GM12878 (cell line): Measurements from ENCODE around the gene SLC6A11. TPM values are rescaled to one million over a fixed set of nuclear protein-coding genes. Genes with fewer than 3 reads are reported as not detected.

Source experiments
- ATAC-seq: fragments of 200-7000 bp; cut with Tn5 transposase; 3 replicates; pipeline ENCODE4 v1.9.1; 2020; ENCODE audit warnings: mild to moderate bottlenecking, moderate library complexity
- BruUV-seq: library from RNA; stranded (reverse); fragments of 400-500 nt; replicated peaks from 2 replicates; lab custom pipeline; 2021; lab: Mats Ljungman, UMichigan
- CTCF ChIA-PET: fragments of 300-600 bp; sonication (Branson Sonifier 250); formaldehyde crosslinking; extraction: SDS; loops from one replicate; lab custom pipeline; 2021; ENCODE audit warnings: inconsistent platforms; lab: Yijun Ruan, JAX
- POLR2A ChIA-PET: fragments of 350-600 bp; formaldehyde crosslinking; extraction: SDS; loops from one replicate; lab custom pipeline; 2021; ENCODE audit warnings: inconsistent platforms; lab: Charles Lee
- RAD21 ChIA-PET: fragments of 300-600 bp; sonication (Branson Sonifier 250); formaldehyde crosslinking; loops from one replicate; lab custom pipeline; 2023; ENCODE audit warnings: antibody characterized with exemption; ENCODE audit not compliant: unreplicated experiment; lab: Charles Lee
- SMC1A ChIA-PET: fragments of 300-600 bp; sonication (Branson Sonifier 250); formaldehyde crosslinking; loops from one replicate; lab custom pipeline; 2023; ENCODE audit not compliant: unreplicated experiment, uncharacterized antibody; lab: Charles Lee
- DNase-seq: peaks from one replicate; pipeline ENCODE4 v3.0.0-alpha.2; 2011; ENCODE audit warnings: low read depth, low spot score
- FAIRE-seq: peaks from 3 replicates; lab custom pipeline; 2011; peaks lifted over from hg19 to GRCh38; lab: Jason Lieb, UNC
- H2AFZ ChIP-seq: 2 replicates; pipeline ENCODE4 v1.6.0; 2011; ENCODE audit warnings: low read depth, low read length, control low read depth; ENCODE audit not compliant: control insufficient read depth
- H3K27ac ChIP-seq: 2 replicates; pipeline ENCODE4 v1.5.1; 2011; ENCODE audit warnings: control low read depth; ENCODE audit not compliant: control insufficient read depth, insufficient read depth
- H3K27me3 ChIP-seq, 2 experiments: replicated peaks in 1 of 2; 2 replicates each; pipeline versions ENCODE4 v1.6.0 to v1.6.1; 2011; ENCODE audit warnings: low read length in 1 of 2; ENCODE audit not compliant: control insufficient read depth in 2 of 2, insufficient read depth in 2 of 2
- H3K36me3 ChIP-seq, 2 experiments: 2 replicates each; pipeline ENCODE4 v1.5.1; 2011; ENCODE audit warnings: low read length in 1 of 2; ENCODE audit not compliant: control insufficient read depth in 2 of 2, insufficient read depth in 2 of 2
- H3K4me1 ChIP-seq: 2 replicates; pipeline ENCODE4 v1.6.1; 2011; ENCODE audit warnings: mild to moderate bottlenecking, low read length, moderate library complexity, mixed read lengths; ENCODE audit not compliant: control insufficient read depth, insufficient read depth
- H3K4me2 ChIP-seq: 2 replicates; pipeline ENCODE4 v1.6.0; 2011; ENCODE audit warnings: control low read depth; ENCODE audit not compliant: control insufficient read depth, insufficient read depth
- H3K4me3 ChIP-seq: fragments of 200-600 bp; sonication (generic); 2 replicates; pipeline ENCODE4 v1.5.1; 2016
- H3K79me2 ChIP-seq: 2 replicates; pipeline ENCODE4 v1.6.0; 2011; ENCODE audit warnings: low read length; ENCODE audit not compliant: control insufficient read depth, insufficient read depth
- H3K9ac ChIP-seq: 2 replicates; pipeline ENCODE4 v1.8.0; 2011; ENCODE audit warnings: low read length, control low read depth, mixed read lengths; ENCODE audit not compliant: control insufficient read depth, insufficient read depth
- H3K9me3 ChIP-seq: replicated peaks from 3 replicates; pipeline ENCODE4 v1.5.1; 2011; ENCODE audit warnings: mild to moderate bottlenecking, low read length; ENCODE audit not compliant: control insufficient read depth, insufficient read depth
- H4K20me1 ChIP-seq: 2 replicates; pipeline ENCODE4 v1.6.0; 2011; ENCODE audit not compliant: control insufficient read depth, insufficient read depth
- ESRRA ChIP-seq: IDR thresholded peaks from 2 replicates; pipeline ENCODE4 v1.6.1; 2012; ENCODE audit warnings: mild to moderate bottlenecking, low read length, improper control_type of control experiment
- FOS ChIP-seq: IDR thresholded peaks from 3 replicates; pipeline ENCODE4 v1.6.1; 2011; ENCODE audit warnings: borderline replicate concordance; ENCODE audit not compliant: insufficient read length; ENCODE audit errors: extremely low read depth
- TCF12 ChIP-seq: IDR thresholded peaks from 2 replicates; pipeline ENCODE4 v1.6.1; 2011; ENCODE audit warnings: low read depth, mild to moderate bottlenecking, low read length
- WRNIP1 ChIP-seq: IDR thresholded peaks from 2 replicates; pipeline ENCODE4 v1.6.1; 2011; ENCODE audit warnings: low read depth, low read length, improper control_type of control experiment, borderline replicate concordance
- YY1 ChIP-seq: IDR thresholded peaks from 2 replicates; pipeline ENCODE4 v1.6.1; 2011; ENCODE audit warnings: low read depth, mild to moderate bottlenecking, low read length
- WGBS: methylation state at CpG from one replicate; pipeline ENCODE4 v1.1.6; 2016; ENCODE audit warnings: low lambda C conversion rate; ENCODE audit not compliant: insufficient replicate concordance, insufficient coverage; ENCODE audit errors: missing lambda C conversion rate; 5-methylcytosine and 5-hydroxymethylcytosine counted together
- in situ Hi-C: fragments of 300-500 bp; cut with MboI; formaldehyde crosslinking; loops from 9 replicates; pipeline ENCODE4 v1.14.3; 2018; ENCODE audit warnings: mixed read lengths
- intact Hi-C: fragments of 100-400 bp; cut with micrococcal nuclease; formaldehyde crosslinking; loops from one replicate; pipeline ENCODE4 v1.14.2; 2022; ENCODE audit not compliant: unreplicated experiment
- polyA plus RNA-seq, 11 experiments: library from polyadenylated mRNA; depleted of rRNA in 4 of 11; unstranded in 6 of 11; stranded (reverse) in 5 of 11; fragments of >200 nt; fragmentation: Nextera tagmentation in 4 of 11; fragmentation: Illumina TruSeq in 1 of 11; extraction: Ambion mirVana in 4 of 11; extraction: Trizol in 1 of 11; gene quantifications; 1 replicate in 1 of 11; 2 replicates in 10 of 11; pipeline versions ENCODE4 v1.2.1 to v1.2.3, GENCODE V29; 2011 to 2016; ENCODE audit warnings: inconsistent platforms in 2 of 11, missing spikeins in 2 of 11, low read depth in 1 of 11
- total RNA-seq, 4 experiments: library from RNA; depleted of rRNA in 3 of 4; stranded (reverse); fragments of >200 nt in 3 of 4; fragmentation: Illumina TruSeq in 1 of 4; extraction: Trizol in 1 of 4; gene quantifications; 2 replicates each; pipeline versions ENCODE4 v1.2.1 to v1.2.3, GENCODE V29; 2013 to 2021
- TF ChIP-seq, protein P1 (sequence below): IDR thresholded peaks from 2 replicates; pipeline ENCODE4 v1.6.1; 2012; ENCODE audit warnings: mild to moderate bottlenecking, low read depth, low read length
- TF ChIP-seq, protein P2 (sequence below), 3 experiments: IDR thresholded peaks in 2 of 3; conservative IDR thresholded peaks in 1 of 3; 2 replicates each; pipeline ENCODE4 v1.5.1; 2011; ENCODE audit warnings: low read depth in 3 of 3, low read length in 3 of 3, mild to moderate bottlenecking in 3 of 3, control low read depth in 2 of 3, moderate library complexity in 2 of 3, inconsistent platforms in 1 of 3, mixed read lengths in 1 of 3; ENCODE audit not compliant: control insufficient read depth in 2 of 3, insufficient read depth in 1 of 3; ENCODE audit errors: extremely low read depth in 1 of 3

The SLC6A11 gene
- total and polyA plus RNA-seq, 10 of the 15 experiments (the other 5 are each of a cell fraction or from before 2014, with no cell fraction given) = not detected

DNA sequence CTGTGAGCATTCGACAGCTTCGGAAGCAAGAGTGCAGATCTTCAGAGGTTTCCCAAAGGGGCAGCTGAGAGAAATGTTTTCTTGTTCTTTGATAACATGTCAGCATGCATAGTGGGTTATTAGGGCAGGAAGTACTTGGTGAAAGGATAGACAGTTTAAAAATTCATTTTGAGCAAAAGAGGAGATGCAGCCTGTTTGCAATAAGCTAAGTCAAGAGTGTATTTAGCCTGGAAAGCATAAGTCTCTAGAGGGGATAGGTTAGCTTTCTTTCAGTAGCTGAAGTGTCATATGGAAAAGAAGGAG, 7.4 kb downstream of the SLC6A11 start:
- intact Hi-C loops = no loop called here
- H2AFZ ChIP-seq = no peak overlapping the region
- ChIA-PET RAD21 (no interaction called here), SMC1A (no interaction called here), CTCF (no interaction called here), POLR2A (interaction anchor here (0.5 kb wide), 1 partner anchor 39 kb away, joined by 3 read pairs; no protein-coding TSS in a partner anchor)
- no peaks in the 10 kb centered on the region; a peak in 1 of 4 replicates for H3K27me3 ChIP-seq
- DNase-seq = no peak
- H3K79me2 ChIP-seq = no peaks in the 10 kb centered on the region
- in situ Hi-C loops = no loop called here
- no peaks in the 10 kb centered on the region for H3K36me3 ChIP-seq
- H4K20me1 ChIP-seq = no peaks in the 10 kb centered on the region
- no peaks in the 10 kb centered on the region for H3K4me1 ChIP-seq
- H3K9me3 ChIP-seq = no peaks in the 10 kb centered on the region
- no peak overlapping the region for H3K4me2 ChIP-seq
- TF ChIP-seq, protein P1, sequence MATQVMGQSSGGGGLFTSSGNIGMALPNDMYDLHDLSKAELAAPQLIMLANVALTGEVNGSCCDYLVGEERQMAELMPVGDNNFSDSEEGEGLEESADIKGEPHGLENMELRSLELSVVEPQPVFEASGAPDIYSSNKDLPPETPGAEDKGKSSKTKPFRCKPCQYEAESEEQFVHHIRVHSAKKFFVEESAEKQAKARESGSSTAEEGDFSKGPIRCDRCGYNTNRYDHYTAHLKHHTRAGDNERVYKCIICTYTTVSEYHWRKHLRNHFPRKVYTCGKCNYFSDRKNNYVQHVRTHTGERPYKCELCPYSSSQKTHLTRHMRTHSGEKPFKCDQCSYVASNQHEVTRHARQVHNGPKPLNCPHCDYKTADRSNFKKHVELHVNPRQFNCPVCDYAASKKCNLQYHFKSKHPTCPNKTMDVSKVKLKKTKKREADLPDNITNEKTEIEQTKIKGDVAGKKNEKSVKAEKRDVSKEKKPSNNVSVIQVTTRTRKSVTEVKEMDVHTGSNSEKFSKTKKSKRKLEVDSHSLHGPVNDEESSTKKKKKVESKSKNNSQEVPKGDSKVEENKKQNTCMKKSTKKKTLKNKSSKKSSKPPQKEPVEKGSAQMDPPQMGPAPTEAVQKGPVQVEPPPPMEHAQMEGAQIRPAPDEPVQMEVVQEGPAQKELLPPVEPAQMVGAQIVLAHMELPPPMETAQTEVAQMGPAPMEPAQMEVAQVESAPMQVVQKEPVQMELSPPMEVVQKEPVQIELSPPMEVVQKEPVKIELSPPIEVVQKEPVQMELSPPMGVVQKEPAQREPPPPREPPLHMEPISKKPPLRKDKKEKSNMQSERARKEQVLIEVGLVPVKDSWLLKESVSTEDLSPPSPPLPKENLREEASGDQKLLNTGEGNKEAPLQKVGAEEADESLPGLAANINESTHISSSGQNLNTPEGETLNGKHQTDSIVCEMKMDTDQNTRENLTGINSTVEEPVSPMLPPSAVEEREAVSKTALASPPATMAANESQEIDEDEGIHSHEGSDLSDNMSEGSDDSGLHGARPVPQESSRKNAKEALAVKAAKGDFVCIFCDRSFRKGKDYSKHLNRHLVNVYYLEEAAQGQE = no peak
- no peak for TF ChIP-seq WRNIP1
- TF ChIP-seq, protein P2, sequence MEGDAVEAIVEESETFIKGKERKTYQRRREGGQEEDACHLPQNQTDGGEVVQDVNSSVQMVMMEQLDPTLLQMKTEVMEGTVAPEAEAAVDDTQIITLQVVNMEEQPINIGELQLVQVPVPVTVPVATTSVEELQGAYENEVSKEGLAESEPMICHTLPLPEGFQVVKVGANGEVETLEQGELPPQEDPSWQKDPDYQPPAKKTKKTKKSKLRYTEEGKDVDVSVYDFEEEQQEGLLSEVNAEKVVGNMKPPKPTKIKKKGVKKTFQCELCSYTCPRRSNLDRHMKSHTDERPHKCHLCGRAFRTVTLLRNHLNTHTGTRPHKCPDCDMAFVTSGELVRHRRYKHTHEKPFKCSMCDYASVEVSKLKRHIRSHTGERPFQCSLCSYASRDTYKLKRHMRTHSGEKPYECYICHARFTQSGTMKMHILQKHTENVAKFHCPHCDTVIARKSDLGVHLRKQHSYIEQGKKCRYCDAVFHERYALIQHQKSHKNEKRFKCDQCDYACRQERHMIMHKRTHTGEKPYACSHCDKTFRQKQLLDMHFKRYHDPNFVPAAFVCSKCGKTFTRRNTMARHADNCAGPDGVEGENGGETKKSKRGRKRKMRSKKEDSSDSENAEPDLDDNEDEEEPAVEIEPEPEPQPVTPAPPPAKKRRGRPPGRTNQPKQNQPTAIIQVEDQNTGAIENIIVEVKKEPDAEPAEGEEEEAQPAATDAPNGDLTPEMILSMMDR (IDR thresholded peaks at IDR 0.05 in 2 of 3, conservative IDR thresholded peaks at IDR 0.05 in 1 of 3; ENCODE audit: control insufficient read depth in 2 of 3, extremely low read depth in 1 of 3, insufficient read depth in 1 of 3, low read depth in 3 of 3, low read length in 3 of 3) = no peak
- TF ChIP-seq TCF12 = no peak
- no peak for TF ChIP-seq FOS
- TF ChIP-seq ESRRA = no peak
- TF ChIP-seq YY1 = no peak
- 2% methylated on average over 2 of the region's 2 CpGs for WGBS
- no peak overlapping the region for H3K27ac ChIP-seq
- no peak for FAIRE-seq
- H3K4me3 ChIP-seq = no peak overlapping the region
- no peak for ATAC-seq
- no TSS peak for BruUV-seq
- H3K9ac ChIP-seq = no peak overlapping the region
